Mammary epithelial cell (primary cell): ENCODE data around the gene ANG.

Source experiments
- CTCF ChIP-seq, 2 donors: IDR thresholded peaks in 1 of 2; conservative IDR thresholded peaks in 1 of 2; 2 replicates each; pipeline ENCODE4 v1.5.1; 2011 to 2012; ENCODE audit warnings: inconsistent platforms in 2 of 2, low read length in 2 of 2, mild to moderate bottlenecking in 2 of 2, control low read depth in 1 of 2, low read depth in 1 of 2; ENCODE audit not compliant: insufficient read depth in 1 of 2; ENCODE audit errors: extremely low read depth in 1 of 2
- EZH2 ChIP-seq: IDR thresholded peaks from 2 replicates; pipeline ENCODE4 v1.6.1; 2012; ENCODE audit warnings: low read length, inconsistent platforms, borderline replicate concordance

- TF ChIP-seq CTCF (conservative IDR thresholded peaks at IDR 0.05 in 1 of 2, IDR thresholded peaks at IDR 0.05 in 1 of 2; ENCODE audit: extremely low read depth in 1 of 2, insufficient read depth in 1 of 2, low read depth in 1 of 2, low read length in 2 of 2), result no peak
- no peak for TF ChIP-seq EZH2
Observed at GRCh38 chr14:20667957-20668356, 20.6 kb upstream of the ANG start.
